GM23338 (cell line): ENCODE results near the gene SPATA20. TPM values are rescaled to one million over a fixed set of nuclear protein-coding genes. Genes with fewer than 3 reads are reported as not detected.

Experiments
- ATAC-seq: fragments of 200-7000 bp; cut with Tn5 transposase; 3 replicates; pipeline ENCODE4 v1.9.1; 2020
- DNase-seq: peaks from one replicate; pipeline ENCODE4 v3.0.0-alpha.2; 2015; ENCODE audit warnings: low spot score
- H2AFZ ChIP-seq: fragments of 200-600 bp; sonication (generic); 2 replicates; pipeline ENCODE4 v1.8.0; 2016; ENCODE audit warnings: antibody characterized with exemption, mild to moderate bottlenecking, moderate library complexity
- H3F3A ChIP-seq: fragments of 200-600 bp; sonication (generic); replicated peaks from 2 replicates; pipeline ENCODE4 v1.8.0; 2017; ENCODE audit warnings: antibody characterized with exemption, mixed run types, low read depth
- H3K27ac ChIP-seq: fragments of 200-600 bp; sonication (generic); 2 replicates; pipeline ENCODE4 v1.6.1; 2016; ENCODE audit warnings: low read depth
- H3K27me3 ChIP-seq: fragments of 200-600 bp; sonication (generic); 2 replicates; pipeline ENCODE4 v1.8.0; 2016; ENCODE audit warnings: mild to moderate bottlenecking, mixed run types, moderate library complexity; ENCODE audit not compliant: insufficient read depth
- H3K36me3 ChIP-seq: fragments of 200-600 bp; sonication (generic); 2 replicates; pipeline ENCODE4 v1.8.0; 2016; ENCODE audit warnings: mild to moderate bottlenecking; ENCODE audit not compliant: insufficient read depth
- H3K4me1 ChIP-seq: fragments of 200-600 bp; sonication (generic); 2 replicates; pipeline ENCODE4 v1.8.0; 2016; ENCODE audit warnings: mild to moderate bottlenecking, moderate library complexity; ENCODE audit not compliant: insufficient read depth
- H3K4me2 ChIP-seq: fragments of 200-600 bp; sonication (generic); 2 replicates; pipeline ENCODE4 v1.7.1; 2017; ENCODE audit warnings: mixed run types
- H3K4me3 ChIP-seq: fragments of 200-600 bp; sonication (generic); 2 replicates; pipeline ENCODE4 v1.6.1; 2016; ENCODE audit warnings: mixed run types
- H3K79me2 ChIP-seq: fragments of 200-600 bp; sonication (generic); replicated peaks from 2 replicates; pipeline ENCODE4 v1.8.0; 2017; ENCODE audit warnings: mild to moderate bottlenecking; ENCODE audit not compliant: insufficient read depth
- H3K9me2 ChIP-seq: fragments of 200-600 bp; sonication (generic); 2 replicates; pipeline ENCODE4 v1.8.0; 2017; ENCODE audit not compliant: insufficient read depth
- H4K20me1 ChIP-seq: fragments of 200-600 bp; sonication (generic); replicated peaks from 2 replicates; pipeline ENCODE4 v1.8.0; 2017; ENCODE audit warnings: mild to moderate bottlenecking; ENCODE audit not compliant: insufficient read depth
- H3K27ac Mint-ChIP-seq: 2 replicates; pipeline ENCODE4 v1.8.0; 2020; ENCODE audit warnings: inconsistent platforms, mild to moderate bottlenecking, moderate library complexity, mixed read lengths
- H3K27me3 Mint-ChIP-seq: 3 replicates; pipeline ENCODE4 v1.8.0; 2022; ENCODE audit warnings: low read depth, mild to moderate bottlenecking, moderate library complexity, mixed read lengths, inconsistent platforms; ENCODE audit not compliant: insufficient read depth, poor library complexity
- H3K36me3 Mint-ChIP-seq: 3 replicates; pipeline ENCODE4 v1.8.0; 2021; ENCODE audit warnings: low read depth, mild to moderate bottlenecking, inconsistent platforms, moderate library complexity, mixed read lengths
- H3K4me1 Mint-ChIP-seq: 3 replicates; pipeline ENCODE4 v1.8.0; 2020; ENCODE audit warnings: mild to moderate bottlenecking, inconsistent platforms, mixed read lengths
- H3K4me3 Mint-ChIP-seq: 3 replicates; pipeline ENCODE4 v1.8.0; 2021; ENCODE audit warnings: moderate library complexity, mild to moderate bottlenecking, inconsistent platforms, mixed read lengths
- H3K9me3 Mint-ChIP-seq: 3 replicates; pipeline ENCODE4 v1.8.0; 2020; ENCODE audit warnings: moderate library complexity, mild to moderate bottlenecking, inconsistent platforms, mixed read lengths
- CREB1 ChIP-seq: fragments of 250-450 bp; sonication (Bioruptor Pico); IDR thresholded peaks from 2 replicates; pipeline ENCODE4 v1.5.0; 2020; ENCODE audit warnings: low read depth, mild to moderate bottlenecking, moderate library complexity
- EZH2 ChIP-seq: fragments of 200-600 bp; sonication (generic); IDR thresholded peaks from one replicate; pipeline ENCODE4 v1.8.0; 2017; ENCODE audit warnings: antibody characterized with exemption, mild to moderate bottlenecking, low read depth; ENCODE audit not compliant: unreplicated experiment
- EZH2phosphoT487 ChIP-seq: fragments of 200-600 bp; sonication (generic); IDR thresholded peaks from one replicate; pipeline ENCODE4 v1.8.1; 2018; ENCODE audit warnings: antibody characterized with exemption; ENCODE audit not compliant: unreplicated experiment
- JUNB ChIP-seq: IDR thresholded peaks from one replicate; pipeline ENCODE4 v1.6.1; 2016; ENCODE audit warnings: antibody characterized with exemption; ENCODE audit not compliant: unreplicated experiment
- NANOG ChIP-seq: IDR thresholded peaks from 2 replicates; pipeline ENCODE4 v1.6.1; 2016; ENCODE audit warnings: antibody characterized with exemption, borderline replicate concordance
- POLR2AphosphoS5 ChIP-seq: IDR thresholded peaks from 2 replicates; pipeline ENCODE4 v1.6.1; 2016; ENCODE audit warnings: antibody characterized with exemption, low read depth
- STAT1 ChIP-seq: IDR thresholded peaks from one replicate; pipeline ENCODE4 v1.6.1; 2016; ENCODE audit warnings: antibody characterized with exemption; ENCODE audit not compliant: unreplicated experiment
- ZNF114 ChIP-seq: fragments of 250-450 bp; sonication (Bioruptor Pico); IDR thresholded peaks from 2 replicates; pipeline ENCODE4 v1.5.0; 2020; ENCODE audit warnings: mild to moderate bottlenecking, moderate library complexity
- ZNF331 ChIP-seq: fragments of 250-450 bp; sonication (Bioruptor Pico); IDR thresholded peaks from 2 replicates; pipeline ENCODE4 v1.5.0; 2020; ENCODE audit warnings: low read depth, mild to moderate bottlenecking, moderate library complexity
- polyA plus RNA-seq: library from polyadenylated mRNA; unstranded; fragments of >200 nt; fragmentation: Nextera tagmentation; extraction: Ambion mirVana; gene quantifications from 2 replicates; pipeline ENCODE4 v1.2.1, GENCODE V29; 2016
- total RNA-seq: library from RNA; depleted of rRNA; stranded (reverse); fragments of >200 nt; shearing (Covaris generic); gene quantifications from 2 replicates; pipeline ENCODE4 v1.2.3, GENCODE V29; 2014
- TF ChIP-seq, protein P1 (sequence below), 2 experiments: fragments of 200-600 bp in 1 of 2; sonication (generic) in 1 of 2; conservative IDR thresholded peaks; 2 replicates each; pipeline versions ENCODE4 v1.5.1 to v1.6.1; 2016 to 2017; ENCODE audit warnings: antibody characterized with exemption in 2 of 2, low read depth in 2 of 2, mild to moderate bottlenecking in 2 of 2, moderate library complexity in 1 of 2
- TF ChIP-seq, protein P2 (sequence below): fragments of 250-450 bp; sonication (Bioruptor Pico); IDR thresholded peaks from 2 replicates; pipeline ENCODE4 v1.5.0; 2020; ENCODE audit warnings: mild to moderate bottlenecking, moderate library complexity
- TF ChIP-seq, protein P3 (sequence below): IDR thresholded peaks from 2 replicates; pipeline ENCODE4 v1.6.1; 2016; ENCODE audit warnings: antibody characterized with exemption
- TF ChIP-seq, protein P4 (sequence below): IDR thresholded peaks from one replicate; pipeline ENCODE4 v1.6.1; 2018; ENCODE audit warnings: antibody characterized with exemption; ENCODE audit not compliant: unreplicated experiment

Gene SPATA20
- total and polyA plus RNA-seq, 2 experiments from 2014 or later = 13.8 to 32.7 TPM

DNA sequence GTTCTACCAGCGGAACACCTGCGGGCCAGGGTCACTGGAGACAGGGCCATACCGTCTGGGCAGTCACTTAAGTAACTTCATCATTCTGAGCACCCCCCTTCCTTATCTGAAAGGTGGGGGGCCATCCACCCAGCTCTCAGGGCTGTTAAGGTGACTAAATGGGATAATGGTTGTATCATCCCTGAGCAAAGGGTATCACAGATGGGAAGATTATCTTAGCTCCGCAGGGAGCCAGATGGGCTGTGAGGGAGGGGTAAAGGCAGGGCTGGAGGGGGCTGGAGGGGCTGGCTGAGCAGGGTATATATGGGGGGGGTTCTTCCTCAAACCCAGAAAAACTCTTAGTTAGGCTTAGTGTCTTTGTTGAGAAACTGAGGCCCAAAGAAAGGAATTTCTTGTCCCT is 10.7 kb downstream of the SPATA20 start (continued):
- no peak for TF ChIP-seq POLR2AphosphoS5
- TF ChIP-seq JUNB = no peak
- no peak for TF ChIP-seq ZNF331 (CRISPR knock-in tag)
- TF ChIP-seq STAT1 = no peak

GRCh38 chr17:50558091-50558490 is 11.1 kb downstream of the SPATA20 start:
- ATAC-seq = no peak
- H3K36me3 Mint-ChIP-seq = no peaks in the 10 kb centered on the region
- no peak overlapping the region for H3K27ac Mint-ChIP-seq
- peaks cover 15% of the 10 kb centered on the region for H3K4me1 ChIP-seq
- peaks cover 52% of the 10 kb centered on the region for H3K27me3 ChIP-seq
- H3K4me3 ChIP-seq = peak overlapping the region; percentile 62
- no peak overlapping the region for H3K27ac ChIP-seq
- peaks cover 35% of the 10 kb centered on the region for H3K27me3 Mint-ChIP-seq
- TF ChIP-seq, protein P1, sequence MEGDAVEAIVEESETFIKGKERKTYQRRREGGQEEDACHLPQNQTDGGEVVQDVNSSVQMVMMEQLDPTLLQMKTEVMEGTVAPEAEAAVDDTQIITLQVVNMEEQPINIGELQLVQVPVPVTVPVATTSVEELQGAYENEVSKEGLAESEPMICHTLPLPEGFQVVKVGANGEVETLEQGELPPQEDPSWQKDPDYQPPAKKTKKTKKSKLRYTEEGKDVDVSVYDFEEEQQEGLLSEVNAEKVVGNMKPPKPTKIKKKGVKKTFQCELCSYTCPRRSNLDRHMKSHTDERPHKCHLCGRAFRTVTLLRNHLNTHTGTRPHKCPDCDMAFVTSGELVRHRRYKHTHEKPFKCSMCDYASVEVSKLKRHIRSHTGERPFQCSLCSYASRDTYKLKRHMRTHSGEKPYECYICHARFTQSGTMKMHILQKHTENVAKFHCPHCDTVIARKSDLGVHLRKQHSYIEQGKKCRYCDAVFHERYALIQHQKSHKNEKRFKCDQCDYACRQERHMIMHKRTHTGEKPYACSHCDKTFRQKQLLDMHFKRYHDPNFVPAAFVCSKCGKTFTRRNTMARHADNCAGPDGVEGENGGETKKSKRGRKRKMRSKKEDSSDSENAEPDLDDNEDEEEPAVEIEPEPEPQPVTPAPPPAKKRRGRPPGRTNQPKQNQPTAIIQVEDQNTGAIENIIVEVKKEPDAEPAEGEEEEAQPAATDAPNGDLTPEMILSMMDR (conservative IDR thresholded peaks at IDR 0.05; ENCODE audit: low read depth in 2 of 2) = no peak
- TF ChIP-seq ZNF331 (CRISPR knock-in tag) (no peak), NANOG (no peak), CREB1 (CRISPR knock-in tag) (no peak), JUNB (no peak), EZH2 (no peak), STAT1 (no peak), ZNF114 (CRISPR knock-in tag) (no peak), EZH2phosphoT487 (no peak), POLR2AphosphoS5 (no peak)
- TF ChIP-seq, protein P2, sequence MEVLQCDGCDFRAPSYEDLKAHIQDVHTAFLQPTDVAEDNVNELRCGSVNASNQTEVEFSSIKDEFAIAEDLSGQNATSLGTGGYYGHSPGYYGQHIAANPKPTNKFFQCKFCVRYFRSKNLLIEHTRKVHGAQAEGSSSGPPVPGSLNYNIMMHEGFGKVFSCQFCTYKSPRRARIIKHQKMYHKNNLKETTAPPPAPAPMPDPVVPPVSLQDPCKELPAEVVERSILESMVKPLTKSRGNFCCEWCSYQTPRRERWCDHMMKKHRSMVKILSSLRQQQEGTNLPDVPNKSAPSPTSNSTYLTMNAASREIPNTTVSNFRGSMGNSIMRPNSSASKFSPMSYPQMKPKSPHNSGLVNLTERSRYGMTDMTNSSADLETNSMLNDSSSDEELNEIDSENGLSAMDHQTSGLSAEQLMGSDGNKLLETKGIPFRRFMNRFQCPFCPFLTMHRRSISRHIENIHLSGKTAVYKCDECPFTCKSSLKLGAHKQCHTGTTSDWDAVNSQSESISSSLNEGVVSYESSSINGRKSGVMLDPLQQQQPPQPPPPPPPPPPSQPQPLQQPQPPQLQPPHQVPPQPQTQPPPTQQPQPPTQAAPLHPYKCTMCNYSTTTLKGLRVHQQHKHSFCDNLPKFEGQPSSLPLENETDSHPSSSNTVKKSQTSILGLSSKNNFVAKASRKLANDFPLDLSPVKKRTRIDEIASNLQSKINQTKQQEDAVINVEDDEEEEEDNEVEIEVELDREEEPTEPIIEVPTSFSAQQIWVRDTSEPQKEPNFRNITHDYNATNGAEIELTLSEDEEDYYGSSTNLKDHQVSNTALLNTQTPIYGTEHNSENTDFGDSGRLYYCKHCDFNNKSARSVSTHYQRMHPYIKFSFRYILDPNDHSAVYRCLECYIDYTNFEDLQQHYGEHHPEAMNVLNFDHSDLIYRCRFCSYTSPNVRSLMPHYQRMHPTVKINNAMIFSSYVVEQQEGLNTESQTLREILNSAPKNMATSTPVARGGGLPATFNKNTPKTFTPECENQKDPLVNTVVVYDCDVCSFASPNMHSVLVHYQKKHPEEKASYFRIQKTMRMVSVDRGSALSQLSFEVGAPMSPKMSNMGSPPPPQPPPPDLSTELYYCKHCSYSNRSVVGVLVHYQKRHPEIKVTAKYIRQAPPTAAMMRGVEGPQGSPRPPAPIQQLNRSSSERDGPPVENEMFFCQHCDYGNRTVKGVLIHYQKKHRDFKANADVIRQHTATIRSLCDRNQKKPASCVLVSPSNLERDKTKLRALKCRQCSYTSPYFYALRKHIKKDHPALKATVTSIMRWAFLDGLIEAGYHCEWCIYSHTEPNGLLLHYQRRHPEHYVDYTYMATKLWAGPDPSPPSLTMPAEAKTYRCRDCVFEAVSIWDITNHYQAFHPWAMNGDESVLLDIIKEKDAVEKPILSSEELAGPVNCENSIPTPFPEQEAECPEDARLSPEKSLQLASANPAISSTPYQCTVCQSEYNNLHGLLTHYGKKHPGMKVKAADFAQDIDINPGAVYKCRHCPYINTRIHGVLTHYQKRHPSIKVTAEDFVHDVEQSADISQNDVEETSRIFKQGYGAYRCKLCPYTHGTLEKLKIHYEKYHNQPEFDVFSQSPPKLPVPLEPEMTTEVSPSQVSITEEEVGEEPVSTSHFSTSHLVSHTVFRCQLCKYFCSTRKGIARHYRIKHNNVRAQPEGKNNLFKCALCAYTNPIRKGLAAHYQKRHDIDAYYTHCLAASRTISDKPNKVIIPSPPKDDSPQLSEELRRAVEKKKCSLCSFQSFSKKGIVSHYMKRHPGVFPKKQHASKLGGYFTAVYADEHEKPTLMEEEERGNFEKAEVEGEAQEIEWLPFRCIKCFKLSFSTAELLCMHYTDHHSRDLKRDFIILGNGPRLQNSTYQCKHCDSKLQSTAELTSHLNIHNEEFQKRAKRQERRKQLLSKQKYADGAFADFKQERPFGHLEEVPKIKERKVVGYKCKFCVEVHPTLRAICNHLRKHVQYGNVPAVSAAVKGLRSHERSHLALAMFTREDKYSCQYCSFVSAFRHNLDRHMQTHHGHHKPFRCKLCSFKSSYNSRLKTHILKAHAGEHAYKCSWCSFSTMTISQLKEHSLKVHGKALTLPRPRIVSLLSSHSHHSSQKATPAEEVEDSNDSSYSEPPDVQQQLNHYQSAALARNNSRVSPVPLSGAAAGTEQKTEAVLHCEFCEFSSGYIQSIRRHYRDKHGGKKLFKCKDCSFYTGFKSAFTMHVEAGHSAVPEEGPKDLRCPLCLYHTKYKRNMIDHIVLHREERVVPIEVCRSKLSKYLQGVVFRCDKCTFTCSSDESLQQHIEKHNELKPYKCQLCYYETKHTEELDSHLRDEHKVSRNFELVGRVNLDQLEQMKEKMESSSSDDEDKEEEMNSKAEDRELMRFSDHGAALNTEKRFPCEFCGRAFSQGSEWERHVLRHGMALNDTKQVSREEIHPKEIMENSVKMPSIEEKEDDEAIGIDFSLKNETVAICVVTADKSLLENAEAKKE (CRISPR knock-in tag) = no peak
- TF ChIP-seq, protein P3, sequence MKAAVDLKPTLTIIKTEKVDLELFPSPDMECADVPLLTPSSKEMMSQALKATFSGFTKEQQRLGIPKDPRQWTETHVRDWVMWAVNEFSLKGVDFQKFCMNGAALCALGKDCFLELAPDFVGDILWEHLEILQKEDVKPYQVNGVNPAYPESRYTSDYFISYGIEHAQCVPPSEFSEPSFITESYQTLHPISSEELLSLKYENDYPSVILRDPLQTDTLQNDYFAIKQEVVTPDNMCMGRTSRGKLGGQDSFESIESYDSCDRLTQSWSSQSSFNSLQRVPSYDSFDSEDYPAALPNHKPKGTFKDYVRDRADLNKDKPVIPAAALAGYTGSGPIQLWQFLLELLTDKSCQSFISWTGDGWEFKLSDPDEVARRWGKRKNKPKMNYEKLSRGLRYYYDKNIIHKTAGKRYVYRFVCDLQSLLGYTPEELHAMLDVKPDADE = no peak
- TF ChIP-seq, protein P4, sequence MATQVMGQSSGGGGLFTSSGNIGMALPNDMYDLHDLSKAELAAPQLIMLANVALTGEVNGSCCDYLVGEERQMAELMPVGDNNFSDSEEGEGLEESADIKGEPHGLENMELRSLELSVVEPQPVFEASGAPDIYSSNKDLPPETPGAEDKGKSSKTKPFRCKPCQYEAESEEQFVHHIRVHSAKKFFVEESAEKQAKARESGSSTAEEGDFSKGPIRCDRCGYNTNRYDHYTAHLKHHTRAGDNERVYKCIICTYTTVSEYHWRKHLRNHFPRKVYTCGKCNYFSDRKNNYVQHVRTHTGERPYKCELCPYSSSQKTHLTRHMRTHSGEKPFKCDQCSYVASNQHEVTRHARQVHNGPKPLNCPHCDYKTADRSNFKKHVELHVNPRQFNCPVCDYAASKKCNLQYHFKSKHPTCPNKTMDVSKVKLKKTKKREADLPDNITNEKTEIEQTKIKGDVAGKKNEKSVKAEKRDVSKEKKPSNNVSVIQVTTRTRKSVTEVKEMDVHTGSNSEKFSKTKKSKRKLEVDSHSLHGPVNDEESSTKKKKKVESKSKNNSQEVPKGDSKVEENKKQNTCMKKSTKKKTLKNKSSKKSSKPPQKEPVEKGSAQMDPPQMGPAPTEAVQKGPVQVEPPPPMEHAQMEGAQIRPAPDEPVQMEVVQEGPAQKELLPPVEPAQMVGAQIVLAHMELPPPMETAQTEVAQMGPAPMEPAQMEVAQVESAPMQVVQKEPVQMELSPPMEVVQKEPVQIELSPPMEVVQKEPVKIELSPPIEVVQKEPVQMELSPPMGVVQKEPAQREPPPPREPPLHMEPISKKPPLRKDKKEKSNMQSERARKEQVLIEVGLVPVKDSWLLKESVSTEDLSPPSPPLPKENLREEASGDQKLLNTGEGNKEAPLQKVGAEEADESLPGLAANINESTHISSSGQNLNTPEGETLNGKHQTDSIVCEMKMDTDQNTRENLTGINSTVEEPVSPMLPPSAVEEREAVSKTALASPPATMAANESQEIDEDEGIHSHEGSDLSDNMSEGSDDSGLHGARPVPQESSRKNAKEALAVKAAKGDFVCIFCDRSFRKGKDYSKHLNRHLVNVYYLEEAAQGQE = no peak
- DNase-seq = no peak
- H2AFZ ChIP-seq = no peak overlapping the region
- no peaks in the 10 kb centered on the region for H3K36me3 ChIP-seq
- peak overlapping the region; percentile 96 for H3K4me2 ChIP-seq
- H3K79me2 ChIP-seq = no peaks in the 10 kb centered on the region
- H3K4me3 Mint-ChIP-seq = peak overlapping the region; percentile 86
- no peaks in the 10 kb centered on the region for H3K9me2 ChIP-seq
- H3F3A ChIP-seq = 0 out of 2 replicates have a peak, but pooled peaks cover 9% of the 10 kb centered on the region
- peaks cover 20% of the 10 kb centered on the region for H3K4me1 Mint-ChIP-seq
- no peaks in the 10 kb centered on the region; the same call in none of the 2 replicates for H4K20me1 ChIP-seq
- no peaks in the 10 kb centered on the region for H3K9me3 Mint-ChIP-seq
